ENCODE data around the gene VEZF1. TPM values are rescaled to one million over a fixed set of nuclear protein-coding genes. Genes with fewer than 3 reads are reported as not detected.

VEZF1 gene
- total and polyA plus RNA-seq, 2 experiments from 2014 or later, result 36.0 to 67.7 TPM

DNA sequence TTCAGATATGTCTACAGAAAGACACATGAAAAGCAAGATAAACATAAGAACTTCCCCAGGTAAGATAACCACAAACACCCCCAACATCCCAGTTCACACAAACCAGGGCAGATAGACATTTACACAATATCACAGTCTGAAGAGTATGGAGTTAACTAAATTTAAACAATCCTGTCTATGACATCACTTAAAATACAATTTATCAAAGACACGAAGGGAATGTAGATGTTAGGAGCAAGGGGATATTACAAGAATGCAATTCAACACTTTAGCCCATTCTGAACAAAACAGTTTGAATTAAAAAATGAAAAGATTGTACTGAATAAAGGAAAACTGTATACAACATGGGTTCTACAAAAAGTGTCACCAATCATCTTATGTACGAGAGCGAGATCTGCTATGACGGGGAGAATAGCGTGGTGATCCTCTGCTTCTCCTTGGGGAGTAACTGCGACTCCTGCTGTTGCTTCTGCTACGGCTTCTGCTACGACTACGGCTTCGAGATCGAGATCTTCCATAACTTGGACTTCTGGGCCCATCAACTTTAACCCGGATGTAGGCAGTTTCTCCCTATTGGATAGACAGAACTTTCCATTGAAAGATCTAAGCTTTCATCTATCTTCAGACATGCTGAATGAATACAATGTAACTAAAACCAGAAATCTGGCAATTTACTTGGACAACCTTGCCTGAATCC, 17.1 kb upstream of the VEZF1 start:
- Histone ChIP-seq H3K9me2 (ENCODE audit: insufficient read depth) (no peaks in the 10 kb centered on the region), H3F3A (replicated peaks; ENCODE audit: low read depth) (peaks cover 26% of the 10 kb centered on the region; the same call in 1 of the 2 replicates), H3K36me3 (ENCODE audit: insufficient read depth) (peaks cover 33% of the 10 kb centered on the region), H3K4me1 (ENCODE audit: insufficient read depth) (peaks cover 18% of the 10 kb centered on the region), H4K20me1 (replicated peaks; ENCODE audit: insufficient read depth) (peaks cover 25% of the 10 kb centered on the region), H3K4me2 (peak overlapping the region; percentile 96), H3K79me2 (replicated peaks; ENCODE audit: insufficient read depth) (peaks cover 56% of the 10 kb centered on the region), H3K27ac (ENCODE audit: low read depth) (no peak overlapping the region), H3K27me3 (ENCODE audit: insufficient read depth) (no peaks in the 10 kb centered on the region), H2AFZ (no peak overlapping the region), H3K4me3 (peak overlapping the region; percentile 94)
- Mint-ChIP-seq H3K4me1 (peaks cover 36% of the 10 kb centered on the region), H3K27me3 (ENCODE audit: insufficient read depth, low read depth, poor library complexity) (peaks cover 17% of the 10 kb centered on the region), H3K4me3 (peak overlapping the region; percentile 100), H3K27ac (peak overlapping the region; percentile 100; the same call in 1 of the 2 replicates), H3K36me3 (ENCODE audit: low read depth) (peaks cover 81% of the 10 kb centered on the region), H3K9me3 (peaks cover 6% of the 10 kb centered on the region; the same call in 2 of the 3 replicates)
- TF ChIP-seq POLR2AphosphoS5 (IDR thresholded peaks at IDR 0.05; ENCODE audit: low read depth) (no peak), JUNB (IDR thresholded peaks at IDR 0.05; ENCODE audit: unreplicated experiment) (no peak), STAT1 (IDR thresholded peaks at IDR 0.05; ENCODE audit: unreplicated experiment) (no peak), CREB1 (CRISPR knock-in tag; IDR thresholded peaks at IDR 0.05; ENCODE audit: low read depth) (no peak), ETS1 (IDR thresholded peaks at IDR 0.05) (no peak), ZNF331 (CRISPR knock-in tag; IDR thresholded peaks at IDR 0.05; ENCODE audit: low read depth) (no peak), REST (IDR thresholded peaks at IDR 0.05; ENCODE audit: unreplicated experiment) (no peak), NANOG (IDR thresholded peaks at IDR 0.05; ENCODE audit: borderline replicate concordance) (no peak), EZH2phosphoT487 (IDR thresholded peaks at IDR 0.05; ENCODE audit: unreplicated experiment) (no peak)
- TF ChIP-seq, protein P1, sequence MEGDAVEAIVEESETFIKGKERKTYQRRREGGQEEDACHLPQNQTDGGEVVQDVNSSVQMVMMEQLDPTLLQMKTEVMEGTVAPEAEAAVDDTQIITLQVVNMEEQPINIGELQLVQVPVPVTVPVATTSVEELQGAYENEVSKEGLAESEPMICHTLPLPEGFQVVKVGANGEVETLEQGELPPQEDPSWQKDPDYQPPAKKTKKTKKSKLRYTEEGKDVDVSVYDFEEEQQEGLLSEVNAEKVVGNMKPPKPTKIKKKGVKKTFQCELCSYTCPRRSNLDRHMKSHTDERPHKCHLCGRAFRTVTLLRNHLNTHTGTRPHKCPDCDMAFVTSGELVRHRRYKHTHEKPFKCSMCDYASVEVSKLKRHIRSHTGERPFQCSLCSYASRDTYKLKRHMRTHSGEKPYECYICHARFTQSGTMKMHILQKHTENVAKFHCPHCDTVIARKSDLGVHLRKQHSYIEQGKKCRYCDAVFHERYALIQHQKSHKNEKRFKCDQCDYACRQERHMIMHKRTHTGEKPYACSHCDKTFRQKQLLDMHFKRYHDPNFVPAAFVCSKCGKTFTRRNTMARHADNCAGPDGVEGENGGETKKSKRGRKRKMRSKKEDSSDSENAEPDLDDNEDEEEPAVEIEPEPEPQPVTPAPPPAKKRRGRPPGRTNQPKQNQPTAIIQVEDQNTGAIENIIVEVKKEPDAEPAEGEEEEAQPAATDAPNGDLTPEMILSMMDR (conservative IDR thresholded peaks at IDR 0.05; ENCODE audit: low read depth in 2 of 2), result no peak
- TF ChIP-seq, protein P2, sequence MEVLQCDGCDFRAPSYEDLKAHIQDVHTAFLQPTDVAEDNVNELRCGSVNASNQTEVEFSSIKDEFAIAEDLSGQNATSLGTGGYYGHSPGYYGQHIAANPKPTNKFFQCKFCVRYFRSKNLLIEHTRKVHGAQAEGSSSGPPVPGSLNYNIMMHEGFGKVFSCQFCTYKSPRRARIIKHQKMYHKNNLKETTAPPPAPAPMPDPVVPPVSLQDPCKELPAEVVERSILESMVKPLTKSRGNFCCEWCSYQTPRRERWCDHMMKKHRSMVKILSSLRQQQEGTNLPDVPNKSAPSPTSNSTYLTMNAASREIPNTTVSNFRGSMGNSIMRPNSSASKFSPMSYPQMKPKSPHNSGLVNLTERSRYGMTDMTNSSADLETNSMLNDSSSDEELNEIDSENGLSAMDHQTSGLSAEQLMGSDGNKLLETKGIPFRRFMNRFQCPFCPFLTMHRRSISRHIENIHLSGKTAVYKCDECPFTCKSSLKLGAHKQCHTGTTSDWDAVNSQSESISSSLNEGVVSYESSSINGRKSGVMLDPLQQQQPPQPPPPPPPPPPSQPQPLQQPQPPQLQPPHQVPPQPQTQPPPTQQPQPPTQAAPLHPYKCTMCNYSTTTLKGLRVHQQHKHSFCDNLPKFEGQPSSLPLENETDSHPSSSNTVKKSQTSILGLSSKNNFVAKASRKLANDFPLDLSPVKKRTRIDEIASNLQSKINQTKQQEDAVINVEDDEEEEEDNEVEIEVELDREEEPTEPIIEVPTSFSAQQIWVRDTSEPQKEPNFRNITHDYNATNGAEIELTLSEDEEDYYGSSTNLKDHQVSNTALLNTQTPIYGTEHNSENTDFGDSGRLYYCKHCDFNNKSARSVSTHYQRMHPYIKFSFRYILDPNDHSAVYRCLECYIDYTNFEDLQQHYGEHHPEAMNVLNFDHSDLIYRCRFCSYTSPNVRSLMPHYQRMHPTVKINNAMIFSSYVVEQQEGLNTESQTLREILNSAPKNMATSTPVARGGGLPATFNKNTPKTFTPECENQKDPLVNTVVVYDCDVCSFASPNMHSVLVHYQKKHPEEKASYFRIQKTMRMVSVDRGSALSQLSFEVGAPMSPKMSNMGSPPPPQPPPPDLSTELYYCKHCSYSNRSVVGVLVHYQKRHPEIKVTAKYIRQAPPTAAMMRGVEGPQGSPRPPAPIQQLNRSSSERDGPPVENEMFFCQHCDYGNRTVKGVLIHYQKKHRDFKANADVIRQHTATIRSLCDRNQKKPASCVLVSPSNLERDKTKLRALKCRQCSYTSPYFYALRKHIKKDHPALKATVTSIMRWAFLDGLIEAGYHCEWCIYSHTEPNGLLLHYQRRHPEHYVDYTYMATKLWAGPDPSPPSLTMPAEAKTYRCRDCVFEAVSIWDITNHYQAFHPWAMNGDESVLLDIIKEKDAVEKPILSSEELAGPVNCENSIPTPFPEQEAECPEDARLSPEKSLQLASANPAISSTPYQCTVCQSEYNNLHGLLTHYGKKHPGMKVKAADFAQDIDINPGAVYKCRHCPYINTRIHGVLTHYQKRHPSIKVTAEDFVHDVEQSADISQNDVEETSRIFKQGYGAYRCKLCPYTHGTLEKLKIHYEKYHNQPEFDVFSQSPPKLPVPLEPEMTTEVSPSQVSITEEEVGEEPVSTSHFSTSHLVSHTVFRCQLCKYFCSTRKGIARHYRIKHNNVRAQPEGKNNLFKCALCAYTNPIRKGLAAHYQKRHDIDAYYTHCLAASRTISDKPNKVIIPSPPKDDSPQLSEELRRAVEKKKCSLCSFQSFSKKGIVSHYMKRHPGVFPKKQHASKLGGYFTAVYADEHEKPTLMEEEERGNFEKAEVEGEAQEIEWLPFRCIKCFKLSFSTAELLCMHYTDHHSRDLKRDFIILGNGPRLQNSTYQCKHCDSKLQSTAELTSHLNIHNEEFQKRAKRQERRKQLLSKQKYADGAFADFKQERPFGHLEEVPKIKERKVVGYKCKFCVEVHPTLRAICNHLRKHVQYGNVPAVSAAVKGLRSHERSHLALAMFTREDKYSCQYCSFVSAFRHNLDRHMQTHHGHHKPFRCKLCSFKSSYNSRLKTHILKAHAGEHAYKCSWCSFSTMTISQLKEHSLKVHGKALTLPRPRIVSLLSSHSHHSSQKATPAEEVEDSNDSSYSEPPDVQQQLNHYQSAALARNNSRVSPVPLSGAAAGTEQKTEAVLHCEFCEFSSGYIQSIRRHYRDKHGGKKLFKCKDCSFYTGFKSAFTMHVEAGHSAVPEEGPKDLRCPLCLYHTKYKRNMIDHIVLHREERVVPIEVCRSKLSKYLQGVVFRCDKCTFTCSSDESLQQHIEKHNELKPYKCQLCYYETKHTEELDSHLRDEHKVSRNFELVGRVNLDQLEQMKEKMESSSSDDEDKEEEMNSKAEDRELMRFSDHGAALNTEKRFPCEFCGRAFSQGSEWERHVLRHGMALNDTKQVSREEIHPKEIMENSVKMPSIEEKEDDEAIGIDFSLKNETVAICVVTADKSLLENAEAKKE (CRISPR knock-in tag; IDR thresholded peaks at IDR 0.05), result no peak
- no peak for DNase-seq (ENCODE audit: low spot score)
- no peak for ATAC-seq

All from GM23338 (cell line).